Endothelial cell of hepatic sinusoid (primary cell): Measurements from ENCODE around the gene GPAM.
"Not testable (repeated sequence)": the region's sequence is repeated elsewhere in the genome, so short reads cannot be mapped to it uniquely, and the experiment has no call there.

Experiments
- in situ Hi-C: cut with HindIII; loops from 2 replicates; pipeline ENCODE4 v1.10.0; 2017; ENCODE audit warnings: low sequenced_read_pairs

The GPAM gene

GRCh38 chr10:112183329-112184051 is at the start of gene GPAM:
Gene GPAM (minus strand): TSS chr10:112183765. CDS start chr10:112181784, 1,981 bp downstream.
- in situ Hi-C loops = no loop called here

DNA sequence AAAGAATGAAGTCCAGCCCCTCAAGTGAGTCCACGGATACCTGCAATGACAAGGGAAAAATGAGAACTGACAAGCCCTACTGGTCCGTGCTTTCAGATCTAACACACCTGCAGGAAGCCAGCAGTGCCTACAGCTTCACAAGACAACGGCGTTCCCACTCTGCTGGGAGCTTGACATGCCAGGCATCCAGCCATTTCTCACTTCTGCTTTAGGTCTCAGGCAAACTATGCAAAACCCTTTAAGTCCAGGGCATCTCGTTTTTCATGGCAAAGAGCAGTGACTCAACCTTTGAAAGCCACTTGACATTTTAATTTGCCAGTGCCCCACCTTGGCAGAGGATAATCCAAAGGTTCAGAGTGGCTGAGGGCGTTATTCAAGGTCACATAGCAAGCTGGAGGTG is 49.1 kb upstream of the GPAM start:
- in situ Hi-C loops = no loop called here

- in situ Hi-C loops = no loop called here
Measured at GRCh38 chr10:112231602-112232400, 48.2 kb upstream of the GPAM start.

DNA sequence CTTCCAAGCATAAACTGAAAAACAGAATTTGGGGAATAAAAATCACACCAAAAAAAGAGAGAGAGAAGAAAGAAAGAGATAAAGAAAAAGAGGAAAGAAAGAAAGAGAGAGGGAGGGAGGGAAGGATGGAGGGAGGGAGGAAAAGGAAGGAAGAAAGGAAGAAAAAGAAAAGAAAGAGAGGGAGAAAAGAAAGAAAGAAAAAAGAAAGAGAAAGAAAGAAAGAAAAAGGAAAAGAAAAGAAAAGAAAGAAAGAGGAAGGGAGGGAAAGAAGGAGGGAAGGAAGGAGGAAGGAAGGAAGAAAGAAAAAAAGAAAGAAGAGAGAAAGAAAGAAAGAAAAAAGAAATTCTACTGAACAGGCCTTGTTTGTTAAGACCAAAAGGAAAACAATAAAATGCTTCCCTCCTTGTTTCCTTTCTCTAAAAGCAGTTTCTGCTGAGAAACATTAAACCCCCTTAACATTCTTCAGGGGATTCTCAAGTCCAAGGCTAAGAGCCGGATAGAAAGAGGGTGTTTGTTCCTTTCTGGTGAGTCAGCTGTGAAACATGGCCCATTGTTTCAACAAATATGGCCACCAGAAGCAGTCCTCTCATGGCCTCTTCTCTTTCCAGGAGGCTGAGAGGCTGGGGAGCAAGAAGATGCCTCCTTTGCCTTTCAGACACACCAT is 46.9 kb upstream of the GPAM start:
- in situ Hi-C loops = no loop called here

GRCh38 chr10:112229901-112230300 is 46.3 kb upstream of the GPAM start:
- in situ Hi-C loops = no loop called here

DNA sequence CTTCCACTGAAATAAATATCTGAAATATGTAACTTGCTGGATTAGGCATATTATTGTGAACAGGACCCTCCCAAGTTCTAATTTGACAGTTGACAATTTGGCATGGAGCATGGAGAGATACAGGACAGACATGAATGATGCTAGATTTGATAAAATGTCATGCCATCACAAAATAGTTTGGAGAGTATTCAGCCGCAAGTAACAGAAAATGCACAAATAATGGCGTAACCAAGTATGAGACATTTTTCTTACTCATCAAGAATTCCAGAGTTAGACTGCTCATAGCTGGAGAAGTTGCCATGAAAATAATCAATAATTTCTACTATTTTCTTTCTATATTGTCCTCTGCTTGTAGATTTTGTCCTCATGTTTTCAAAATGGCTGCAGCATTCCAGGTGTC is 45.5 kb upstream of the GPAM start:
- in situ Hi-C loops = no loop called here

DNA sequence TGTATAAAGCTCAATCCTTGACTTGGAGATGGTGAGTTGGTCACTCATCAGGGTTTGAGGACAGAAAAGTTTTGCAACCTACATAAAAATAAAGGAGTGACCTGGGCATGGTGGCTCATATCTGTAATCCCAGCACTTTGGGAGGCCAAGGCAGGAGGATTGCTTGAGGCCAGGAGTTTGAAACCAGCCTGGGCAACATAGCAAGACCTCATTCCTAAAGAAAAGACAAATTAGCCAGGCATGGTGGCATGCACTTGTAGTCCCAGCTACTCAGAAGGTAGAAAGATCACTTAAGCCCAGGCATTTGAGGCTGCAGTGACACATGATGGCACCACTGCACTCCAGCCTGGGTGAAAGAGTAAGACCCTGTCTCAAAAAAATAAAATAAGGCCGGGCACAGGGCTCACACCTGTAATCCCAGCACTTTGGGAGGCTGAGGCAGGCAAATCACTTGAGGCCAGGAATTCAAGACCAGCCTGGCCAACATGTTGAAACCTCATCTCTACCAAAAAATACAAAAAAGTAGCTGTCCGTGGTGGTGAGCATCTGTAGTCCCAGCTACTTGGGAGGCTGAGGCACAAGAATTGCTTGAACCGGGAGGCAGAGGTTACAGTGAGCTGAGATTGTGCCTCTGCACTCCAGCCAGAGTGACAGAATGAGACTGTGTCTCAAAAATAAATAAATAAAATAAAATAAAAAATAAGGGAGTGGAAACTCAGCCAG is 45.0 kb upstream of the GPAM start:
- in situ Hi-C loops = not testable (repeated sequence)

GRCh38 chr10:112227331-112227987 is 43.9 kb upstream of the GPAM start:
- in situ Hi-C loops = no loop called here

DNA sequence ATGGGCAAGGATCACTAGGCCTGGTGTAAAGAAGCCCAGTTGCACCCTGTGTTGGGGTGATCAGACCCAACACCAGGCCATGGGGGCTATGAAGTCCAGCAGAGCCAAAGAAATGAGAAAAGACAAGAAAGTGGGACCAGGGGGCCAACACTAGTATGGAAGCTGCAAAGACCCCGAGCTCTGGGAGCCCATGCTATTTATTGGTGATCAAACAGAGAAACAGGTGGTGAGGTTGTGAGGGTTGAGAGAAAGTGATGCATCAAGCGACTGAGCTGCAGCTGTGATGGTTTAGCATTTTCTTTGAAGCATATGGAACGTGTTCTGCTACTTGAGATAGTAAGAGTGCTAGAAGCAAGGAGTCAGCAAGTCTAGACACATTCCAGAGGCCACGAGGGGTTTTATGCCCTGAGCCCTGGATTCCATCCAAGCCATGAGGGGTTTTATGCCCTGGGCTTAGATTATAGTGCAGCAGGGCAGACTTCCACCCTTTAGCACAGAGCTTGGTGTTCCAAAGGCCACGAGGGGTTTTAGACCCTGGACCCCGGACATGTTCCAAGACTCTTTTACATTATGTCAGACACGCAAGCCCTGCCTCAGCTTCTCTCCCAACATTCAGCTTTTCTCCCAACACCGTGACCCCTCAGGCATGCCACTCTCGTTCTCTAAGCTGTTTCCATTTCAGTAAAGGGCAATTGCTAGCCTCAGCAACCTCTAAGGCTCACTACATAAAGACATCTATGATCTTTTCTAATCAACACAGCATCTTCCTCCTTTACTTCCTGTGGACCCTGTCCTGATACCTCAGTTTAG is 43.1 kb upstream of the GPAM start:
- in situ Hi-C loops = no loop called here

DNA sequence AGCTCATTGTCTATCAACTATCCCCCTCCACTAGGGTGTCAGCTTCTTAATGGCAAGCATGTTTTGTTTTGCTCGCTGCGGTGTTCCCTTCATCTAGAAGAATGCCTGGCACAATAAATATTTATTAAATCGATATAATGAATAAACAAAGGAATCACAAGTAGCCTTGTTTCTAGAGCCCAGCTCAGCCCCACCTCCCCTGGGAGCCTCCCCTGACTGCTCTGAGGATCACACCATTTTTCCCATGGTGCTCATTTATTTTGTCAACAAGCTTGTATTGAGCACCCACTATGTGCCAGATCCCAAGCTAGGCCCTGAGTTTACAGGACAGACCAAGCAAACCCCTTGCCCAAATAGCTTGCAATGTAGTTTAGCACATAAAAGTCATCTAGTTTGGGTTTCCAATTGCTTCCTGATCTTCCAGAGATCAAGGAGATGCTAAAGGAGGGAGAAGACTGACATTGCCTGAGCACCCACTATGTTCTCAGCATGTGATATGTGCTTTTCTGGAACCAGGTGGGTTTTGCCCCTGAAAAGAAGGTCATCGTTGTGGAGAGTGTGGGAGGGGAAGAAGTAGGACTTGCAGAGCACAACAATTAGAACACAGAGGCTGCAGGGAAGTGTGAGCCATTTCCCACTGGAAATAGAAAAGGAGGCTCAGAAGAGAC is 42.3 kb upstream of the GPAM start:
- in situ Hi-C loops = no loop called here

DNA sequence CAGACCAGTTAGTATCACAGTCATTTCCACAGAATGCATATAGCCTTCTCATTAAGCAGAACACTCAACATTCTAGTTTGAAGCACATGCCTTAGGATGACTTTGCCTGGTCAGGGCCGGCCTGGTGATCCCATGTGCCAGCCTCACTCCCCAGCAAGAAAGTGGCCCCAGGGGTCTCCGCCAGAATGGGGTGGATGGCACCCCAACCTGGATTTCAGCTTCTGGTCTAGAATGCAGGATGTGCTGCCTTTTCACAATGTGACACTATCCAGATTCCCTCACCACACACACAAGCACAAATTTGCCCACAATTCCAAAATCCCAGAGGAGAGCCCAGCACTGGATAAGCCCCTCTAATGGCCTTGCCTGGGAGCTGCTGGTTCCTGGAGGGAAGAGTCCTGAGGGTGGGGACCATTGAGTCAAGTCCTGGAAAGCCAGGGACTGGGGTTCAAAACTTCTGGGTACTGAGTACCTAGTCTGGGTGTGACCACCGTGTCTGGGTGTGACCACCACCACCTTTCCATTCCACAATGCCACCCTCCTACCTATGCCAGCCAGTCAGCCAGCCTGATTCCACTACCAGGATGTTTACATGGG is 41.5 kb upstream of the GPAM start:
- in situ Hi-C loops = no loop called here

GRCh38 chr10:112223725-112224124 is 40.2 kb upstream of the GPAM start:
- in situ Hi-C loops = no loop called here

GRCh38 chr10:112222799-112223198 is 39.2 kb upstream of the GPAM start:
- in situ Hi-C loops = no loop called here

DNA sequence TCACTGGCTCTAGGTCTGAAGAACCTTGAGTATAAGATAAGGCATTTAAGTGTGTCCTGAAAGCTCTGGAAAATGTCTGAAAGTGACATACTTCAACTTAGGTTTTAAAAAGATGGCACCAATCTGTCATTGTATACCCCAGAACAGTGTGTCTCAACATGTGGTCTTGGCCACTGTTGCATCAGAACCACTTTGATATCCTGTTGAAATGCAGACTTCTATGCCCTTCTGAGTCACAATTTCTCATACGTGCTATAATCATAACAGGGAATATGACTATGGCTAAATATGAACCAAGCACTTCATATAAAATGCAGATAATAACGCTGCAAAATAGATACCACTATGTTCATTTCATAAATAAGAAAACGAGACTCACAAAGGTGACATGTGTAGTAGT is 38.0 kb upstream of the GPAM start:
- in situ Hi-C loops = no loop called here

DNA sequence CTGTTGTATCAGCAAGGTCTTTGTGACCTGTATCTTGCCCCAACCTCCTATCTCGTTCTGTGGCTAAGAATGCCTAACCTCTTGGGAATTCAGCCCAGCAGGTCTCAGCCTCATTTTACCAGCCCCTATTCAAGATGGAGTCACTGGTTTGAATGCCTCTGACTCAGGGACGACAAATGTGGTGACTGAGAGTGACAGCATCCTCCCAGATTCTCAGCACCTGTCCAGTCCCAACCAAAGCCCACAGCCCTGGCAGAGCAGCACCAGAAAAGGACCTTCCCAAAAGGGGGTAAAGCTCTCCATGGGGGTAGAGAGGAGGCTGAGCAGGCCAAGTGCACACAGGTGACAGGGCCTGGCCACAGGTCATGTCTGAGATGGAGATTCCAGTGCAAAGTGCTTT is 35.4 kb upstream of the GPAM start:
- in situ Hi-C loops = no loop called here

GRCh38 chr10:112218036-112218390 is 34.4 kb upstream of the GPAM start:
- in situ Hi-C loops = no loop called here

DNA sequence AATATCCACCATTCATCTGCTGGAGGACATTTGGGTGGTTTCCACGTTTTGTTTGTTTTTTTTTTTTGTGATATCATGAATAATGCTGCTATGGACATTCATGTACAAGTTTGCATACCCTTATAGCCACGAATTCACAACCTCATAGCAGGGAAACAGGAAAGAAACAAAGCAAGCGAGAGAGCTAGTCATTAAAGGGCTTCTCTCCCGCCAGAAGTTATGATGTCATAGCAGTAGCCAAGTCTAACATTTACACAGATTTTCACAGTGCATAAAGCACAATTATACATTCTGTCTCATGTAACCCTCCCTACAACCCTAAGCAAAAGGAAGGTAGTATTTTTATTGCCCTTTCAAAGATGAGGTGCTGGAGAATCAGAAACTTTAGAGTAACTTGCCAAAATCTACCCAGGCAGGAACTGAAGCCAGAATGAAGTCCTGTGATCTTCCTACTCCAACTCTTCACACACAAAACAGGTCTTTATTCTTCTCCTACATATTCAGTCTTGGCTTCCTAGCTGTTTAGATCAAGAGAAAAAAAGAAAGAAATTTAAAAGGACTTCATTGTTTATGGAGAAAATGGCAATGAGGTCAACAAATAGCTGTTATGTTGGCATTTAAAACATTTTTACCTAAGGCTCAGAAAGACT is 33.9 kb upstream of the GPAM start:
- in situ Hi-C loops = no loop called here

GRCh38 chr10:112216966-112217365 is 33.4 kb upstream of the GPAM start:
- in situ Hi-C loops = no loop called here
